ENCODE data around the gene FMC1. TPM values are rescaled to one million over a fixed set of nuclear protein-coding genes. Genes with fewer than 3 reads are reported as not detected.
A peak's percentile ranks its signal among the peaks of the same experiment; 100 is the strongest.
"Not testable (repeated sequence)": the region's sequence is repeated elsewhere in the genome, so short reads cannot be mapped to it uniquely, and the experiment has no call there.

FMC1 gene
- 6.7 and 10.0 TPM in 2 replicates for total RNA-seq

- peak; percentile 83 for DNase-seq (ENCODE audit: low read depth, low spot score)
These were observed at the start of gene FMC1 for GRCh38 chr7:139341058-139341775. Gene FMC1, plus strand, starts transcription at chr7:139341337. Its CDS starts 48 bp downstream, at chr7:139341385.

DNA sequence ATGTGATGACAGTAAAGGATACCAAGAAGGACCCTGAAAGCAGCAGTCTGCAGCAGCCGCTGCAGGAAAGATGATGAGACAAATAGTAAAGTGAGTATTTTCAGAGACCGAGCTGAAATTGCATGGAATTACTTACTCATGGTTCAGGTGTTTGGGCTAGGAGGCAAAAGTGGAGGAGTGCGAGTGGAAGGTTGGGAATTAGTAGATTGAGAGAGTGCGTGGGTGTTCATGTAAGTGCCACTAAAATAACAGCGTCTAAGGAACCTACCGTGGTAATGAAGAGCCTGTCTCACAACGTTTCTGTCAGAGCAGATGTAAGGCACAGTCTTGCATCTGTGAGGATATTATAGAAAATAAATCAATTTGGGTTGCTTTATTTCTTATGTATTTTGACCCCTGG lies 48.3 kb upstream of the FMC1 start:
- no peak for DNase-seq (ENCODE audit: low read depth, low spot score)

DNA sequence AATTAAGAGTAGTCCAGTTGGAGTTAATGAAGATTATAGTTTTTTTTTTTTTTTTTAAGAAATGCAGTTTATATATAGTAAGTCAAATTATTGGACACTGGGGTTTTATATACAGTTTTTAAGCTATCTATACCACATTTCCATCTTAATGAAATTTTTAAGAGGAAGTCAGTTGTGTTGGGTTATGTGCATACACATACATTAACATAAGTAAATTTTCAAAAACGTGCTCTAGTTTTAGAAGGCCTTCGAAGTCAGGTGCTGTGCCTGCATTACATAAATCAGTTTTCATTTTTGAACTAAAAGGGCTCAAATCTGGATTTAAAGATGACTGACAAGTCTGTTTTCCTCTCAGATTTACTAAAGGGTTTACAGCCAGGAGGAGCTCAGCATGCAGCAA lies 47.6 kb upstream of the FMC1 start:
- no peak for DNase-seq (ENCODE audit: low read depth, low spot score)

DNA sequence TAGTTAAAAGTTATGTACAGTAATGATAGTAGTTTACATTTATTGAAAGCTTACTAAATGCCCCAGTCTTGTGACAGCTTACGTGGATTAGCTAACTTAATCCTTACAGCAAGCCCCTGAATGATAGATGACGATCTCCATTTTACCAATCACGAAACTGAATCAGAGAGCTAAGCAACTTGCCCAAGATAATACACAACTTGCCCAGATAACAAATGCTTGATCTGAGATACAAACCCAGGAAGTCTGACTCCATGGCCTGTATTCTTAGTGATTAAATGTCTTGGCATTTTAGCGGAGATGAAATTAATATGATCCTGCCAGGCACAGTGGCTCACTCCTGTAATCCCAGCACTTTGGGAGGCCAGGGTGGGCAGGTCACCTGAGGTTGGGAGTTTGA lies 46.9 kb upstream of the FMC1 start:
- no peak for DNase-seq (ENCODE audit: low read depth, low spot score)

DNA sequence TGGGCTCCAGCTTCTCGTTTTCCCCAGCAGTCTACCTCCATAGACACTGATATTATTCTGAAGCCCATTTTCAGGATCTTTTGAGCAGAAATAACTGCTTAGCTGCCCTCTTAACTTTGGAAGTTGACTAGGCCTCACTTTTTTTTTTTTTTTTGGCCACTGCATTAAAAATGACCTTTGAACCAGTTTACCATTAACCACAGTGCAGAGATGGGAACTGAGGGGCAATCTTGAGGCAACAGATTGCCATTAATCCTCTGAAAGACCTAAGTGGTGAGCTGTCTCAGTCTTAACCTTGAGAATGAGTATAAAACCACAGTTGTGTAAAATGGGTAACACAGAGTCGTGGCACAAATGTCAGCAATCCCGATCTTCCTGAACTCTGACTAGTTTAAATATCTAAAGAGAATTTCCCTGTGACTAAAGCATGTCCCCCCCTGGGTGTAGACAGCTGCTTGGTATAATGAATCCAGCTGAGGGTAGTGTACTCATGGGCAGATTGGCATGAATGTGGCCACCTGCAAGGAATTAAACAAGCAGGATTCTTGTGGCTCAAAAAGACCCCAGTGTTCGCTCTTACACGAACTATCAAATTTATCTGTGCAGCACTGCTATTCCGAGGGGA lies 46.1 kb upstream of the FMC1 start:
- no peak for DNase-seq (ENCODE audit: low read depth, low spot score)

DNA sequence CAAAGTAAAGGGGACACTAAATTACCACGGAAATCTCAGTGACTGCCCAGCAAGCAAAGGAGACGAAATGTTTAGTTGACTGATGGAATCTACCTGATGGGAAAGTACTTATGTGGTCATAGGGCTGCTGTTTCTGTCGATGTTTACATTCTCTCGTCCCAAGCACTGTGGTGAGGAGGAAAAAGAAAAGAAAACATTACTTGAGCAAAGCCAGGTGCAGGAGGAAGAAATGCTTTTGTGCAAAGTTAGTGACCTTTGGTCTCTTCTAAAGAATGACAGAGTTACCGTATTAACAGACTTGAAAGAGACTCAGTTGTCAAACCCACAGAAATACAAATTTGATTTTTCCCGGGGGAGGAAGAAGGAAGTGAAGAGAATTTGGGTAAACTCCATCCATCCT lies 43.3 kb upstream of the FMC1 start:
- DNase-seq (ENCODE audit: low read depth, low spot score) = no peak

DNA sequence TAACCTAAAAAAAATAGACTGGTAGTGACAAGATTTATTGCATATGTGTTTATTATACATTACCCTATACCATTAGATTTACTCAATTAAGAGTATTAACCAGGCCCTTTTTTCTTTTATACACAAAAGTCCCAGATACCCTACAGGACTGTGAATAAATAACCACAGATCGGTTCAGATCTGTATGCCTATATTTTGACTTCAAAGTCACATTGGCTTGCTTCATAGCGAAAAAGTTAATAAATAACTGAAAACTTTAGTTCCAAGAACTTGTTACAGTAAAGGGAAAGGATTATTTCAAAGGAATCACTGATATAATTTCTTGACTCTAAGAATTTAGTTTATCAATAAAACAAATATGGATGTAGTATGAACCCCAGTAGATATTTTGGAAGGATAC lies 41.8 kb upstream of the FMC1 start:
- DNase-seq (ENCODE audit: low read depth, low spot score) = no peak

- no peak for DNase-seq (ENCODE audit: low read depth, low spot score)
These were observed 40.7 kb upstream of the FMC1 start for GRCh38 chr7:139300390-139300789.

- DNase-seq (ENCODE audit: low read depth, low spot score) = no peak
These were observed 36.6 kb upstream of the FMC1 start for GRCh38 chr7:139304517-139304916.

DNA sequence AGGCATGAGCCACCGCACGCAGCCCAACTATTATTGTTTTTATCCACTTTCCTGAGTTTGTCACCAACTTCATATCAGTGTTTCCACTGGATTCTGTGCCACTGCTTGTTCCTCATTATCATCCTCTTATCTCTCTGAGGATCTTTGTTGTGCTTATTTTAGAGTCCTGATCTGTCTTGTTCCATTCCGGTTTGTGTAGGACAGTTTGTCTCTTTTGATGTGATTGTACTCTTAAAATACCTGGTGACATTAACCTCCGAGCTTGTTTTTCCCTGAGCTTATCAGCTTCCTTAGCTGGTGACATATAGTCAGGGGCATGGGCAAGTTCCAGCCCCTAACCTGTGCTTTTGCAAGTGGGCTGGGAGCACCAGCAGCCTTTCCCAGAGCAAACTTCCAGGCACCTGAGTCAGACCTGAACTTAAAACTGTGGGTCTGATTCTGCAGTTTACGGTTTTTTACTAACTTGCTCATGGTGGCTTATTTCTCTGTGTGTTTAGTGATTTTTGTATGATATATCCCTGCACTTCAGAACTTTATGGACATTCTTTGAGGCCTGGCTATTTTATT lies 23.1 kb upstream of the FMC1 start:
- no peak for DNase-seq (ENCODE audit: low read depth, low spot score)

DNA sequence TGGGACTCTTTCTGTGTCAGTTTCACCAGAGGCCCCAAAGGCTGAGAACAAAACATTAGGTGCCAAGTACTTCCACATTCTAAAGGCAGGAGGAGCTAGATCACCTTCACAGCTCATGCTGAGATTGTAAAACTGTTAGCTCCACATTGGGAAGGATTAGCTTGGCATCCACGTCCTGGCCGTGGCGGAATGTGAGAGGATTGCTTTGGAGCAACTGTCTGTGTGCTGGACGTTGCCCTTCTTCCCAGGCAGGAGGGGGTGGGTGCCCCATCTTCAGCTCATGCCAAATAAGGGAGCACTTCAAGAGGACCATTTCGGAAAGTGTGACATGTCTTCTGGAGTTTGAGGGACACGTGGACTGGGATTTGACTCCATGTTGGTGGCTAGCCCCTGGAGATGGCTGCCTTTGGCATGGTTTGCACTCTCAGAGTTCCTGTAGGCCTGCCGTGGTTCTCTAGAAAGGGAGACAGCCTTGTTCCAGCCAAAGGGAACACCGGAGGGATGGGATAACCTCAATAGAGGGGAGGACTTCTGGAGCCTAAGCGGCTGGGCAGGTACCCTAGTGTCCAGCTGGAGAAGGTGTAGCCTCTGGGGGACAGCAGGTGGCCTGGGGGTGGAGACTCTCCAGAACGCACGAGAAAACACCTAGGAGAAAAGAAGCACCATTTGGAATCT lies 19.9 kb upstream of the FMC1 start:
- DNase-seq (ENCODE audit: low read depth, low spot score) = no peak

GRCh38 chr7:139324709-139325108 lies 16.4 kb upstream of the FMC1 start:
- DNase-seq (ENCODE audit: low read depth, low spot score) = not testable (repeated sequence)

DNA sequence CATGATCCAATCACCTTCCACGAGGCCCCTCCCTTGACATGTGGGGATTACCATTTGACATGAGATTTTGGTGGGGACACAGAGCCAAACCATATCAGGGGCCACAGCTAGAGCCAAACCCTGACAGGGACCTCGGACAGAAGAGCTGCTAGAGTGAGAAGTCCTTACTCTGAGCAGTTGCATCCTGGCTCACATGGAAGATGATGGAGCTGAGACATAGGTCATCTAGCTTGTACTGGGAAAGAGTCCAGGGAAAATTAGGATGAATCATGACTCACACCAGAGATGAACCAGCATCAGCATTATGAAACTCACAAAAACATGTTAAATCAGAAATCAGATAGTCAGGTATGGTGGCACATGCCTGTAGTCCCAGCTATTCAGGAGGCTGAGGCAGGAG lies 12.8 kb upstream of the FMC1 start:
- DNase-seq (ENCODE audit: low read depth, low spot score) = no peak

- DNase-seq (ENCODE audit: low read depth, low spot score) = no peak
These were observed 12.0 kb upstream of the FMC1 start for GRCh38 chr7:139329119-139329518.

GRCh38 chr7:139330333-139331030 lies 10.7 kb upstream of the FMC1 start:
- no peak for DNase-seq (ENCODE audit: low read depth, low spot score)

- DNase-seq (ENCODE audit: low read depth, low spot score) = no peak
These were observed 8.3 kb upstream of the FMC1 start for GRCh38 chr7:139332697-139333359.

DNA sequence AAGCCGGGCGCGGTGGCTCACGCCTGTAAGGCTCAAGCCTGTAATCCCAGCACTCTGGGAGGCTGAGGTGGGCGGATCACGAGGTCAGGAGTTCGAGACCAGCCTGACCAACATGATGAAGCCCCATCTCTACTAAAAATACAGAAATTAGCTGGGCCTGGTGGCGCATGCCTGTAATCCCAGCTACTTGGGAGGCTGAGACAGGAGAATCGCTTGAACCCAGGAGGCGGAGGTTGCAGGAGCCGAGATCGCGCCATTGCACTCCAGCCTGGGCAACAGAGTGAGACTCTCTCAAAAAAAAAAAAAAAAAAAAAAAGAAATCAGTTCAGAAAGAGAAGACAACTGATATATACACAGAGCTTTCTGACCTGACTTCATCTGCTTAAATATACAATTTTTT lies 7.7 kb upstream of the FMC1 start:
- not testable (repeated sequence) for DNase-seq (ENCODE audit: low read depth, low spot score)

DNA sequence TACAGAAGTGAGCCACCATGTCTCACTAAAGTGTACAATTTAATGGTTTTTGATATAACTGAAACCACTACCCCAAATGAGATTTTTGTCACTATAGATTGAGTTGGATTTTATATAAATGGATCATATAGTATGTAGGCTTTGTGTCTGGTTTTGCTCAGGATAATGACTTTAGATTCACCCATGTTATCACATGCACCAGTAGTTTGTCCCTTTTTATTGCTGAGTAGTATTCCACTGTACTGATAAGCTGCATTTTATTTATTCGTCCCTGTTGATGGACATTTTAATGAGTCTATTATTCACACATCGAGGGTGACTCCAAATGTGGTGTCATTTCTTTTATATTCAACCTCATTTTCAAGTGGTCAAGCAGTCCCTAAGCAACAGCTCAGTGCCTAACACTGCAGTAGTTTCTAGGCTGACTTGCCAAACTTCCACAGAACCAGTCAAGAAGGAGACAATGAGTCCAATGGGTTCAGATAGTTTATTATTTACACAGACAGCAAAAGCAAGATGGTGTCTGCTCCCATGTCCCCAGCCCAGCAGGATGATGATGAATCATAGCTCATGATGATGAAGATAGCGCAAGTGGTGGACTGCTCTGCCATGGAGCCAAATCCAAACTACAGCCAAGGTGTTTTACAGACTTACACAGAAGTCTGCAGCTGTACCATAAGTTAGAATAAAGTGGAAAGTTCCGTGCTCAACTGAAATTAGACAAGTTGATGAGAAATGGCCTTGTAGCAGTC lies 6.6 kb upstream of the FMC1 start:
- DNase-seq (ENCODE audit: low read depth, low spot score) = no peak

- no peak for DNase-seq (ENCODE audit: low read depth, low spot score)
These were observed 2.1 kb upstream of the FMC1 start for GRCh38 chr7:139339025-139339424.

DNA sequence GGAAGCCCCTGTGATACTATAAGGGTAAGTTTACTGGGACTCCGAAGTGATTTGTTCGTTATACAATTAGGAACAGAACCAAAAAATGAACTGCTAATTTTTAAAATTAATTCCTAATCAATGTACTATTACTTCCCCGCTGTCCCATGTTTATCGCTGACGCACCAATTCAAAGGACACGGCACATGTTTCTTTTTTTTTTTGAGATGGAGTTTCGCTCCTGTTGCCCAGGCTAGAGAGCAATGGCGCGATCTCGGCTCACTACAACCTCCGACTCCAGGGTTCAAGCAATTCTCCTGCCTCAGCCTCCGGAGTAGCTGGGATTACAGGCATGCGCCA lies 1.5 kb upstream of the FMC1 start:
- DNase-seq (ENCODE audit: low read depth, low spot score) = no peak
